GM18505 (cell line): Measurements from ENCODE around the gene SREK1IP1.

ENCODE experiments used
- ATAC-seq: cut with Tn5 transposase; IDR thresholded peaks from one replicate; pipeline ENCODE4 v1.9.1; 2021; ENCODE audit not compliant: unreplicated experiment
- POLR2A ChIP-seq: IDR thresholded peaks from 4 replicates; pipeline ENCODE4 v1.6.1; 2011; ENCODE audit warnings: borderline replicate concordance; ENCODE audit not compliant: insufficient read depth, insufficient read length; ENCODE audit errors: extremely low read depth

Gene SREK1IP1

DNA sequence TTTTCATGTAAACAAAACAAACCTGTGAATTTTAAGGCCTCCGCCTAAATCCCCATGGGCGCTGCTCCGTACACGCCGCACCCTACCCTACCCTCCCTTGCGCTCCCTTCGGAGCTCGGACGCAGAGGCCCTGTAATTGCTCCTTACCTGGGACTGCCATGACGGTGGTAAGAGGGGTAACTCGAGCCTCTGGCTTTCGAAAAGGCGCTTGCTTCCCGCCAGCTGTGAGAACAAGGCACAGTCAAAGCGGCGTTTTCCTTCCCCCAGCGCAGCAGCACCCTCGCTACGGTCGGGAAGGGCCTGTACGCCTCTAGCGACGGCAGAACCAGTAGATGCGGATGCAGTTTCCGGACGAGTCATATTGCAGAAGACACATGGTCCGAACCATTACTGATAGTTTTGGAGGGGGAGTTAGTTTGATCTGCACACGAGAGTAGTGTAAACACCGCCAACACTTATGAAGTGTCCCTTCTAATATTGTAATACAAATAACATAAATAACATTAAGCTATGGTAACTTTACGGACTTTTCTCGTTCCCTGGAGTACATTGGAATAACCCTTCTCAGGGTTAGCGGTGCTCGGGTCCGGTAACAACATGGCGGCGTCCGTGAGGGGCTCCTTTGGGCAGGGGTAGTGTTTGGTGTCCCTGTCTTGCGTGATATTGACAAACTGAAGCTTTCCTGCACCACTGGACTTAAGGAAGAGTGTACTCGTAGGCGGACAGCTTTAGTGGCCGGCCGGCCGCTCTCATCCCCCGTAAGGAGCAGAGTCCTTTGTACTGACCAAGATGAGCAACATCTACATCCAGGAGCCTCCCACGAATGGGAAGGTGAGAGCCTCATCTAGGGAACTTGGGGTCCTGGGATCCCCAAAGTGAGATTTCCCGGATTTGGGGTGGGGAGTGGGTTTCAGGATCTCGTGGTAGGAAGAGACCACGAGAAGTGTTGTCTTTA, at the start of gene SREK1IP1, which contains the start of gene CWC27:
Gene SREK1IP1 (minus strand): TSS at position 334 of the 955 bp plus-strand sequence. CDS start 174 bp downstream, at position 160.
Gene CWC27 (plus strand): TSS at position 573 of the 955 bp plus-strand sequence. CDS start 217 bp downstream, at position 790.
- peak; percentile 71 for TF ChIP-seq POLR2A
- peak; percentile 96 for ATAC-seq

- ATAC-seq, result no peak
- TF ChIP-seq POLR2A, result no peak
Observed at GRCh38 chr5:64818245-64818644, 49.8 kb upstream of the SREK1IP1 start.

DNA sequence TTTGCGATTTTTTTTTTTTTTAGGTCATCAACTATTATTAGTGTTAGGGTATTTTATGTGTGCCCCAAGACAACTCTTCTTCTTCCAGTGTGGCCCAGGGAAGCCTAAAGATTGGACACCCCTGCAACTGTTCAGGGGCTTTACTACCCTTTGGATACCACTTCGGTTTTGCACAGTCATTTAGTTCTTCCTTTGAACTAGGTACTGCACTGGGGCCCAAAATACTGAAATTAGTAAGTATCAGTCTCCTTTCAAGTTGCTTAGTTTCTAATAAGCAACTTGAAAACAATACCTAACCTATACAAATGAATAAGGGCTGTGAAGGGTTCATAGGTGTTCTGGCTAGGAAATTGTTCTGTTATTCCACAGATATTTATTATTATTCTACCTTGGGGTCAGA, 45.6 kb upstream of the SREK1IP1 start:
- ATAC-seq, result peak; percentile 94

GRCh38 chr5:64811050-64811640, 42.7 kb upstream of the SREK1IP1 start:
- TF ChIP-seq POLR2A, result no peak
- no peak for ATAC-seq

More for the DNA sequence above, 45.6 kb upstream of the SREK1IP1 start:
- no peak for TF ChIP-seq POLR2A

DNA sequence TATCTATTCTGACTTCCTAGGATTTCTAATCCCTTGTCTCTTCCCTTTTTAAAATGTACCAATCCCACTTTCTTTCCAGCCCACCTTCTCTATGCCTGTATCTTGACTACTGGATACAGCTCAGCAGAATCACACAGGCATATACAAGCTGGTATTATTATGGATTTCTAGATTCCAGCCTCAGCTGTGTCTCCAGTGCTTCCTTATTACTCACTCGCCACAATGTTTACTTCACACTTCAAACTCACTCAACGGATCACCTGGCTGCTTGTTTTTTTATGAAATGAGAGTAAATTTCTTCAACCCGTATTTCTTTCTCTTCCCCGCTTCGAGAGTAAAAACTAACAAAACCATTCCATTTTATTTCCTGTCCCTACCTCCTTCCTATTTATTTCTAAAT, 39.0 kb upstream of the SREK1IP1 start:
- no peak for TF ChIP-seq POLR2A
- ATAC-seq, result no peak

DNA sequence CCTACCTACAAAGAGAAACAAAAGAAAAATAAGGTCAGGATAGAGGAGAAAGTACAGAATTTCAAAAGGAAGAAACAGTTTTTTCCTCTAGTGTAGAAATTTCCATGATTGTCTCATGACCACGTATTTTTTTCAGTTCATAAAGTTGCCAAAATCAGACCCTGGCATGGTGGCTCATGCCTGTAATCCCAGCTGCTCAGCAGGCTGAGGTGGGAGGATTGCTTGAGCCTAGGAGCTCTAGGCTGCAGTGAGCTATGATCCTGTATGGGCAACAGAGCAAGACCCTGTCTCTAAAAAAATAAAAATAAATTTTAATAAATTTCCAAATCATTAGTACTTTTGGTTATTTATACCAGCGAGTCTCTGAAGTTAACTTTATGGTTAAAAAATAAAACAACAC, 38.0 kb upstream of the SREK1IP1 start:
- no peak for TF ChIP-seq POLR2A

DNA sequence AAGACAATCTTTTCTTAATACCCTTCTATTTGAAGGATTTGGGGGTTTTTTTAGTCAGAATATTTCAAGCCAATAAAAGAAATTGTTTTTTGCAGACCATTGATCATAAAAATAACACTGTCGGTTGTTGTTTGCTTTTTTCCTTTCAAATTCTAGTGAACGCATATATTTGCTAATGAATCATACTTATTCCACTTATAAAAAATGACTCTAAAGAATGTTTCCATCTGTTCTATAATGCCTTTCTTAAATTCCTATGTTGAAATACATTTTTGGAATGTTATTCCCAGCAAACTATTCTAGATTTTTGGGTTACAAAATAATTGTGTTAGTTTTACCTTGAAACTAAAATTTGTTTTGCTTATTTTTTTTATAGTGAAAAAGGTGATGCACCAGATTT, 32.4 kb upstream of the SREK1IP1 start:
- ATAC-seq, result no peak
- TF ChIP-seq POLR2A, result no peak

More for the DNA sequence above, 38.0 kb upstream of the SREK1IP1 start:
- ATAC-seq, result no peak

DNA sequence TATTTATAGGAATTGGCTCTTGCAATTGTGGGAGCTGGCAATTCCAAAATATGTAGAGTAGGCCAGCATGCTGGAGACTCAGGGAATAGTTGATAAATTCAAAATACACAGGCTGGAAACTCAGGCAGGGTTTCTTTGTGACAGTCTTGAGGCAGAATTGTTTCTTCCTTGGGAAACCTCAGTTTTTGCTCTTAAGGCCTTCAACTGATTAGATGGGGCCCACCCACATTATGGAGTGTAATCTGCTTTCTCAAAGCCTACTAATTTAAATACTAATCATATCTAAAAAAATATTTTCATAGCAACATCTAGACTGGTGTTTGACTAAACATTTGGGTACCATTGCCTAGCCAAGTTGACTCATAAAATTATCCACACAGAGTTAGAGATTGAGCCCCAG, 27.8 kb upstream of the SREK1IP1 start:
- no peak for TF ChIP-seq POLR2A
- ATAC-seq, result no peak

- ATAC-seq, result no peak
- no peak for TF ChIP-seq POLR2A
Observed at GRCh38 chr5:64794053-64794770, 25.7 kb upstream of the SREK1IP1 start.

DNA sequence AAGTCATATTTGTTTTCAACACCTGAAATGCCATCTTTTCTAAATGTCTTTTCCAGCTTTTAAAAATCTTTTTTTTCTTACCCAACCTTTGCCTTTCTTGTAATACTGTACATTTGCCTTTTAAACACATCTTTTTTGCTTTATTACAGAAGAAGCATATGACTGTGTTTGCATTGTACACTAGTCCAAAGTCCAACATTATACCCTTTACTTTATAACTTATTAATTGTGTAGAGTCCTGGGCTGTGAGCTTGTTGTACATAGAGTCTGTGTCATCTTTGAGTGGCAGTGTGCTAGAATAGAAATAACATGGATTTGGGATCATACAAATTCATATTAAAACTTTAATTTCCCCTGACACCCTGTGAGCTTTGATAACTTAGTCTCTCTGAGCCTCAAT, 24.0 kb upstream of the SREK1IP1 start:
- no peak for TF ChIP-seq POLR2A
- no peak for ATAC-seq

DNA sequence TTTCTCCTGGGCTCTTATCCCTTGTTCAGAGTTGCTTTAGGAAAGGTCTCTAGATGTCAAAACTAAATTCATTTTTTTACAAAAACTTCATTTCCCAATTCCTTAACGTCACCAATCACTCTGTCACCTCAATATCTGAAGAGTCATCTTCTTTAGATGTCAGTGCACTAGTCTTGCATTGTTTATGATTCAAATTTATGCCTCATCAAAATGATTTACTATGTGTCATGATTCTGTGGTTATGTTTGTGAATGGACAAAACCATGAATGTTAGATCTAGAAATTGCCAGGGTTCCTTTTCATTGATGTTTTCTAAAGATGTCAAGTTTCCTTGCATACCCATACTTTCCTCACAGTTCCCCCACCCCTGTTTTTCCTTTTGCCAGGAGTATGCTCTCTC, 21.7 kb upstream of the SREK1IP1 start:
- TF ChIP-seq POLR2A, result no peak
- no peak for ATAC-seq

DNA sequence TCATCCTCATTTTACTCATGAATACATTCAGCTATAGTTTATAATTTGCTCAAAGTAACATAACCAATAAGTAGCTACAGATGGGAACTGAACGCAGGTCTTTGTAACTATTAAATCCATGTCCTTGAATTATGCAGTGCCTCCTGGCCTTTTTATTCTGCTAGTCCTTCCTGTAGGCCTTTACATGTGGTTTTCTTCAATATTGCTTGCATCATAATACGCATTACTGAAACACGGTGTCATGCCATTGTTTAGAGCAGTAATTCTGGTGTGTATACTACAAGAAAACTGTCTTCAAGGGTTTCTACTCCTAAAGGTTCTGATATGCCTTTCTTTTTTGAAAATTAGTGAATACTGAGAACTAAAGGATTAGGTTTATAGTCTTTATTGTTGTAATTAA, 21.0 kb upstream of the SREK1IP1 start:
- no peak for ATAC-seq
- TF ChIP-seq POLR2A, result no peak

DNA sequence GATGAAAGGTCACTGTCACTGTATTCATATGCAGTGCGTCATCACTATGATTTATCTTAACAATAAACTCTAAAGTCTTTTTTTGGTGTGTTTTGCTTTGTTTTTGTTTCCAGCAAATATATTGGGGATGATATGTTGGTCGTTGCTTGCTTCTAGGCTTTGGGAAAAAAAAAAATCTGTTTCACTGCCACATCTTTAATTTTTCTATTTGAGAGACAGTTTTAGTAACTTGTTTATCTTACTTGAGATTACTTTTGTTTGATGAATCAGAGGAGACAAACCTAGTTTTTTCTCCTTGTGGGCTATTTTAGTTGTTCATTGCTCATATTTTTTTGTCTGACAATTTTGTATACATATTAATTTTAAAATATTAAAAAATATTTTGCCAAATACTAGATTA, 19.7 kb upstream of the SREK1IP1 start:
- TF ChIP-seq POLR2A, result no peak

More for the DNA sequence above, 19.7 kb upstream of the SREK1IP1 start:
- ATAC-seq, result no peak
